ENCODE measurements around the gene ZNF629. TPM values are rescaled to one million over a fixed set of nuclear protein-coding genes. Genes with fewer than 3 reads are reported as not detected.
A peak's percentile ranks its signal among the peaks of the same experiment; 100 is the strongest.
"Not testable (repeated sequence)": the region's sequence is repeated elsewhere in the genome, so short reads cannot be mapped to it uniquely, and the experiment has no call there.

ZNF629 gene
- total RNA-seq: 5.2 TPM

DNA sequence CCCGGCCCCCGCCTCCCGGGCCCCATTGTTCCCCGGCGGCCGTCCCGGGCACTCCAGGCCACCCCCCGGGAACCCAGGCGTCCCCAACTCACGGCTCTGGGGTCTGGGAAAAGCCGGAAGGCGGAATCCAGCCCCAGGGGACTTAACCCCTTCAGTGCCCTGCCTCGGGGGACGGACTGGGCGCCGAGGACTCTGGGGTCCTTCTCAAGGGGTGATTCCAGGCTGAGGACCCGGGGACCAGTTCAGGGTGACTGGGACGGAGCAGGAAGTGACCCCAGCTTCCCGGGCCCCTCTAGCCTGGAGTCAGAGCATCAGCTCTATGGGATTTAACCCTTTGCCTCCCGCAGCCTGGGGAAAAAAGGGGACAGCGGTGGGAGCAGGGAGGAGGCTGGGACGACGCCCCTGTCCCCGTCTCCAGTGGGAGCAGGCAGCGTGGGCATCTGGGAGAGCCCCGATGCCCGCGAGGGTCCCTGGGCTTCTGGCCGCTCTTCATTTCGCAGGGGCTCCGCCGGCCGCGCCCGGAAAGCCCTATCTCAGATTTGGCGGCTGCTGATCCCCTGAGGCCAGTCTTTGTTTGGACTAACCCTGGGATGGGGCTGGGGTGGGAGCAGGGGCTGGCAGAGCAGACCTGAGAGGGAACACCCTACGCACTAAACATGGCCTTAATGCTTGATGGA is at the start of gene ZNF629:
Gene ZNF629, minus strand, starts transcription at position 270 of the 677 bp plus-strand sequence. CDS start 2,723 bp downstream, outside the sequence.
- peak; percentile 38 for DNase-seq

- no peak for DNase-seq
Observed at GRCh38 chr16:30834130-30834740, 47.2 kb upstream of the ZNF629 start.

- DNase-seq: no peak
Observed at GRCh38 chr16:30830072-30830417, 43.0 kb upstream of the ZNF629 start.

- no peak for DNase-seq
Observed at GRCh38 chr16:30829130-30830071, 42.4 kb upstream of the ZNF629 start.

- no peak for DNase-seq
Observed at GRCh38 chr16:30821891-30822290, 34.9 kb upstream of the ZNF629 start.

DNA sequence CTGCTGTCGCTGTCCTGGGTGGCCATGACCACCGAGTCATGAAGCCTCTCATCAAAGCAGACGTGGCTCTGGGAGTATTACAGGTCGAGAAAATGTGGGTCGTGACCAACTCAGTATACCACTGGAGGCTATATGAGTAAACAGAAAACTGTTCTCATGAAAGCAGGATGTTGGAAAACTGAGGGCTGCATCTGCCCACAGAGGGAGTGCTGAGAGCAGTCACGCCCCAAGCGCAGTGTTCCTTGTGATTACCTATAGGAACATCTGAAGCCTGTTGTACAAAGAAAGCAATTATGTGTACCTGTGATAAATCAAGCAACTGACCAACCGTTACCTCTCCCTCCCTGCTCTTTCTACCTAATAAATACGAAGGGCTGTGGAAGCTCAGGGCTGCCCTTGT is 34.4 kb upstream of the ZNF629 start:
- DNase-seq: not testable (repeated sequence)

DNA sequence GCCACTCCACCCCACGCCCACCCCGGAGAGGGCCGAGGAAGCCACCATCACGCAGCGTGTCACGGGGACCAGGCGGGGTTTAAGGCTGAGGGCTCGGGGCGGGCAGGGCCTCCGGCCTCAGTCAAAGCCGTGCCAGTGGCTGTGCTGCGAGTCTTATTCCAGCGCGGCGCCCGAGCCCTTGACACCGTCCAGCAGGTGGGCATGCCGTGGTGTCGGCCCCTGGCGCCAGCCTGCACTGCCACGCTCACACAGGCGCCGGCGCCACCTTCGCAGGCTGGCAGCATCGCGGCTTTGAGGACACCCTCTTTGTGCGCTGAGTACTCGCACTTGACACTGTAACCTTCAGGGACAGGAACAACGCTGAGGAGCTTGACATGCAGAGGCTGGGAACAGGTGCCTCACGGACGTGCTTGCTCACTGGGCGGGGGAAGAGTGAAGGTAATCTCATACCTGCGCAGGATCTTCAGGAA is 34.0 kb upstream of the ZNF629 start:
- DNase-seq: no peak

DNA sequence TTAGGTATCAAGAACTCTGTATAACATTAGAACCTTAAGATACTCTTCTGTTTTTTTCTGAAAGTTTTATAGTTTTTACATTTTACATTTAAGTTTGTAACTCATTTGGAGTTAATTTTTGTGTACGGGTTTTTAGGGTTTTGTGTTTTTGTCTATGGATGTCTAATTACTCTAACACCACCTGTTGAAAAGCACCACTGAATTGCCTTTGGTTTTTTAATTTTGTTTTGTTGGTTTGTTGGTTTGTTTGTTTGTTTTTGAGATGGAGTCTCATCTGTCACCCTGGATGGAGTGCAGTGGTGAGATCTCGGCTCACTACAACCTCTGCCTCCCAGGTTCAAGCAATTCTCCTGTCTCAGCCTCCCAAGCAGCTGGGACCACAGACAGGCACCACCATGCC is 29.8 kb upstream of the ZNF629 start:
- no peak for DNase-seq

- no peak for DNase-seq
Observed at GRCh38 chr16:30813821-30814189, 26.8 kb upstream of the ZNF629 start.

DNA sequence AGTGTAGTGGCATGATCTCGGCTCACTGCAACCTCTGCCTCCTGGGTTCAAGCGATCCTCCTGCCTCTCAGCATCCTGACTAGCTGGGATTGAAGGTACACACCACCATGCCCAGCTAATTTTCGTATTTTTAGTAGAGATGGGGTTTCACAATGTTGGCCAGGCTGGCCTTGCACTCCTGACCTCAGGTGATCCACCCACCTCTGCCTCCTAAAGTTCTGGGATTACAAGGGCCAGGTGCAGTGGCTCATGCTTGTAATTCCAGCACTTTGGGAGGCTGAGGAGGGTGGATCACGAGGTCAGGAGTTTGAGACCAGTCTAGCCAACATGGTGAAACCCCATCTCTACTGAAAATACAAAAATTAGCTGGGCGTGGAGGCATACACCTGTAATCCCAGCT is 22.7 kb upstream of the ZNF629 start:
- not testable (repeated sequence) for DNase-seq

GRCh38 chr16:30808890-30809426 is 22.0 kb upstream of the ZNF629 start:
- not testable (repeated sequence) for DNase-seq

GRCh38 chr16:30808146-30808545 is 21.1 kb upstream of the ZNF629 start:
- DNase-seq: no peak

DNA sequence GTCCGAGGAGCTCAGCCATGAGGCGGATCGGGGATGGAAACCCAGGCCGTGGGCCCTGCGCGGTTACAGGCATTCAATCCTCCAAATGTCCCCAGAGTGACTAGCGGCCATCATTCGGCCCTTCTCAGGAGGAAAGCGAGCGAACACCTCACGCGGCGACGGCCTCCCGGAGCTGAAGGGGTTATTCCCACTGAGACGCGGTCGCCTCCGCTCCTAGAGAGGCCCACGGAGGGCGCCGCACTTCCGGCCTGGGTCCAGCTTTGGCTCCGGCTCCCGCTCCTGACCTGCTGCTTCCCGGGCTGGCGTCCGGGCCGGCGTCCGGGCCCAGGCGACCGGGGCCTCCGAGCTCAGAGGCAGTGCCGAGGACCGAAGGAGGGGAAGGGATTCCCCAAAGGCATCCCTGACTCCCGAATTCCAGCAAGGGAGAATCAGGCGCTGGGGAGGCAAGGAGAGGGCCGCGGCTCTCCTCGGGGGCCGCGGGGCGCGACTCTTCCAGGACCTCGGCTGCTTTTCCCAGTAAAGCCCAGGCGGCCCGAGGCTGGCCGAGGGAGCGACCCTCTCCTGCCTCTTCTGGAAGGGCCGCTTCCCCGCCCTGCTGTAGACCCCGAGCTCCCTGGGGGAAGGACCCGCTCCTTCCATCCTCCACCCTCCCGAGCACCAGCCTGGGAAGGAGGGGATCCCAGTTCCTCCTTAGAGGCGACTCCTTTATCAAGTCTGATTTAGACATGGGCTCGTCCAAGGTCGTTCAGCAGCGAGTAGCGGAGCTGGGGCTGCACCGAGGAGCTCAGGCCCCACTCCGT is 18.6 kb upstream of the ZNF629 start:
- DNase-seq: peak; percentile 81

DNA sequence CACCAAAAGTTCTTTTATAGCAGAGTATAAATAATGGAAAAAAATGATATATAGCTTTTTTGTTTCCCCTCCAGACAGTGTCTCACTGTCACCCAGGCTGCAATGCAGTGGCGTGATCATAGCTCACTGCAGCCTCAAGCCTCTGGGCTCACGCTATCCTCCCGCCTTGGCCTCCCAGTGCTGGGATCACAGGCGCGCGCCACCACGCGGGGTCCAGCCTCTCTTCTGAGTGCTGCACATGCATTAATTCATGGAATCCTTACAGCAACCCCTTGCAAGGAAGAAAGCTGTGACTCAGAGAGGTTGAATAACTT is 18.0 kb upstream of the ZNF629 start:
- no peak for DNase-seq

- DNase-seq: no peak
Observed at GRCh38 chr16:30802936-30803335, 15.9 kb upstream of the ZNF629 start.

GRCh38 chr16:30797670-30798309 is 10.8 kb upstream of the ZNF629 start:
- DNase-seq: no peak

- no peak for DNase-seq
Observed at GRCh38 chr16:30794634-30795033, 7.6 kb upstream of the ZNF629 start.

DNA sequence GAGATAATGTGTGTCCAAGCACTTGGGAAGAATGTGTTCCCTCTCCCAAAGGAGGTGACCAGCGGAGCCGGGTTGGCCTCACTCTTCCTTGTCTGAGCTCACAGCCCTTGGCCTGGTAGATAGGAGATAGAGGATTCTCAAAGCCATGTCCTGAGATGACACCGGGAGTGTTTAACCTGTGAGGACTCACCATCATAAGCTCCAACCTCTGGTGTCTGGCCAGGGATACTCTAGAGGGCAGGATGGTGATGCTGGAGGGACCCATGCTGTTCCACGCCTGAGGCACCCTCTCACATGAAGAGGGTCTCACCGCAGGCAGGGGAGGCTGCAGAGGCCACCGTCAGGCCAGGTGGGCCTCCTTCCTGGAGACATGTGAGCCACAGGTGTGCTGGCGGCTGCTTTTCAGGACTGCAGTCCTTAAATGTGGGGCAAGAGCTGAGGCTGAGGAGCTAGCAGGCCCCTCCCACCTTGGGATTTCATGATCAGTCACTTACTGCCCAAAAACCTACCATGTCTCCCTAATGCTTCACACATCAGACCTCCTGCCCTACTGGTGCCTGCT is 6.6 kb upstream of the ZNF629 start:
- no peak for DNase-seq

GRCh38 chr16:30787613-30788378 is 791 bp upstream of the ZNF629 start:
- DNase-seq: no peak
